ENCODE results near the gene ULBP2.
"Not testable (repeated sequence)": the region's sequence is repeated elsewhere in the genome, so short reads cannot be mapped to it uniquely, and the experiment has no call there.

ULBP2 gene

GRCh38 chr6:149909701-149910470 is 31.9 kb upstream of the ULBP2 start:
- DNase-seq, result no peak

GRCh38 chr6:149910721-149911151 is 31.1 kb upstream of the ULBP2 start:
- DNase-seq, result no peak

- DNase-seq, result not testable (repeated sequence)
These were observed 29.1 kb upstream of the ULBP2 start for GRCh38 chr6:149912680-149913079.

- no peak for DNase-seq
These were observed 28.7 kb upstream of the ULBP2 start for GRCh38 chr6:149913085-149913484.

GRCh38 chr6:149913540-149914240 is 28.1 kb upstream of the ULBP2 start:
- no peak for DNase-seq

DNA sequence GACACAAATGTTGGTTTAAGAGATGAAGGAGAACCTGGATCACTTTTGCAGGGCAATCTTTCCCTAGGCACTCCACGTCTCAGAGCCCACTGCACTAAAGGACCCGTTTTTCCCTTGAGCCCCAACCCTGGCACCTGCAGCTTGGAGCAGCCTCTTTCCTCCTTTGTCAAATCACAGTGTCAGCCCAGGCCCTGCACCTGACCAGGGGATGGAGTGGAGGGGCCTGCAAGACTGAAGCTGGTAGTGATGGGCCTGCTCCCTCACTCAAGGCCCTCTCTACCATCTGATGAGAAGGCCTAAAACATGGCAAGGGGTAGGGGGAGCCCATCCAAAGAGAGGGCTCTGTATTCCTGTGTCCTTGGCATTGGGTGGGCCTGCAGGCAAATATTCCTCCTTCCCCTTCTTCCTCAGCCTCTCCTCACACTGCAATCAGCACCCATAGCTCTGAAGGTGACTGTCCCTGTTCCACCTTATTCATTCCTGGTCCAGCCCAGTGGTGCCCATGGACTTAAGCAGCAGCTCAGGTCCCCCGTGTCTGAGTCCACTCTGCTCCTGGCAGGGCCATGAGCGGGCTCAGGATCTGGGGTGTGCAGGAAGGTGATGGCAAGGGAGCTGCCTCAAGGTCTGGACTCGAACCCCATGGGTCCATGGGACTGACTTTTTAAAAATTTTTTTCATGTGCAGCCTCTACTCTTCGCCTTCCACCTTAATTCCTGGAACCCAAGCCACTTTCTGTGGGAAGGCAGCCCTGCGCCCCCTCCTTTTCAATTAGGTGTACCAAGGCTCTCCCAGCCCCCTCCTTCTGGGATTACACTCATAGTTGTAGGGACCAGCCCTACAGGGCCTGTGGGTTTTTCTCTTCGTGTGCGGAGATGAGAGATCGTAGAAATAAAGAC is 25.6 kb upstream of the ULBP2 start:
- no peak for DNase-seq

- DNase-seq, result no peak
These were observed 24.1 kb upstream of the ULBP2 start for GRCh38 chr6:149917679-149918078.

DNA sequence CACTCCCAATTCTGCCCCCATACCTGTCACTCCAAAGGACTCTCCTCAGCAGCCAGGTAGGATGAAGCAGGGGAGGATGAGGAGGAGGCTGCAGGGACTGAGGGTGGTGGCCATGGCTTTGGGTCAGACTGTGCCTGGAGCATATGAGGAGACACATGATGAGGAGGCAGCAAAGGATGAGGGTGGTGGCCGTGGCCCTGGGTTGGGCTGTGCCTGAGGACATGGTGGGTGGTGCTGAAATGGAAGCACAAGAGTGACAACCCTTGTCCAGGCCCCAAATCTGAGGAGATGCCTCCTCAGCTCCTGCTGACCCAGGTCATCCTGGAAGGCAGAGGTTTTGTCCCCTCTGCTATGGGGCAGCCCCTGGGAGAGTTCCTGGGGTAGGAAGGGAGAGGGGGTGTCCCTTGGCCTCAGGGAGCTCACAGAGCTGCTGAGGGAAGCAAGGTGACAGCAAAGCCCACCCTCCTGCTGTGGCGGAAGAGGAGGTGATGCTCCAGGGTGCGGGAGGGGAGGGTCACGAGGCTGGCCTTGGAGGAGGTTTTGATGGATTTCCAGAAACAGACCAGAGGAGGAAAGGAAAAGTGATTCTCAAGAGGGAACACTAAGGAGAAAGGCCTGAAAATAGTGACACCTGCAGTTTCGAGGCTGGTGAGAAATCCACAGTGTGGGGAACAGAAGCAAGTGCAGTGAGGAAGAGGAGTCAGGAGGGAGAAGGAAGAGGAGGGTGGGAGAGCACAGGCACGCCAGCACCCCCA is 23.5 kb upstream of the ULBP2 start:
- no peak for DNase-seq

- not testable (repeated sequence) for DNase-seq
These were observed 22.5 kb upstream of the ULBP2 start for GRCh38 chr6:149919126-149919833.

GRCh38 chr6:149919834-149920225 is 22.0 kb upstream of the ULBP2 start:
- DNase-seq, result no peak

GRCh38 chr6:149921361-149921760 is 20.5 kb upstream of the ULBP2 start:
- no peak for DNase-seq

DNA sequence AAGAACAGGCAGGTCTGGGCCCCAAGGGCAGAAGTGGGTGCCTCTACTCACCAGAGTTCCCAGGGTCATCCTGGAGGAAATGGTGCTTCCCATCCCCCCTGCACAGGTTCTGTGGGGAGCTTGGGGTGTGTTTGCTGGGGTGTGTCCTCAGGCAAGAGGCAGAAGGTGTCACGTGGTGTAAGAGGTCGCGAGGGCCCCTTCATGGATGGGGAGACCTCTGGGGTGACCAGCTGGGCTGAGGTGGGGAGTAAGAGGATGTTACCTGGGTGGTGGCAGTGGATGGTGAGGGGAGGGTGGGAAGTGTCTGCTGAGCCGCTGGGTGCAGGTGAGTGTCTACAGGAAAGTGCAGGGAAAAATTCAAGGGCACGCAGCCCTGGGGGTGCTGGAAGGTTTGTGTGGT is 19.7 kb upstream of the ULBP2 start:
- DNase-seq, result not testable (repeated sequence)

DNA sequence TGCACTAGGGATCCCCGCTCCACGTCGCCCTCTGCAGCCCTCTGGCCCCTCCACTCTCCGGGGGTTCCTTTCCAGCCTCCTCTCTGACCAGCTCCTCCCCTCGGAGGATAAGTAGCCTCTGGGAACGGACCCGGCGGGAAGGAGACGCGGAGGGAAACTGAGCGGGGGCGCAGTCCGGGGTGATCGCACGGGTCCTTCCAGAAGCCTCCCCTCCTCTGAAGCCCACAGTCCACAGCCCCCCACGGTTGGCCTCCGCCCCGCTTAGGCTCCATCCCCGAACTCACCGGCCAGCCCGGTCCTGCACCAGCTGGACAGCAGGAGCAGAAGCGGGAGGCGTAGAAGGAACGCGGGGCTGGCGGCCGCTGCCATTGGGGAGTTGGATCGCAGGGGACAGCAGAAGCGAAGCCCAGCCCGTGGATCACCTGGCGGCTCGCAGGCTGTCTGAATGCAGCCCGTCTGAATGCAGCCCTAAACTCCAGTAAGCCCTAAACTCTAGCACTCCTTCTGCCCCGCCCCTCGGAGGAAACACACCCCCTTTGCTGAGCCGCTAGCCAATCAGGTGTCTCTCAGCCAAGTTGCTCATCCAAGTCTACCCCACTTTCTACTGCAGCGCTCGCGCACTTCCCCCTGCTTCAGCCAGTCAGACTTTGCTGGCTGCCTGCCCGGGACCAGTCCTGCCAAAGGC is 19.0 kb upstream of the ULBP2 start, which contains the start of gene RAET1G:
TSS of gene RAET1G (minus strand) at position 480 of the 685 bp plus-strand sequence. CDS start at position 369, 111 bp downstream.
- peak; percentile 53 for DNase-seq

DNA sequence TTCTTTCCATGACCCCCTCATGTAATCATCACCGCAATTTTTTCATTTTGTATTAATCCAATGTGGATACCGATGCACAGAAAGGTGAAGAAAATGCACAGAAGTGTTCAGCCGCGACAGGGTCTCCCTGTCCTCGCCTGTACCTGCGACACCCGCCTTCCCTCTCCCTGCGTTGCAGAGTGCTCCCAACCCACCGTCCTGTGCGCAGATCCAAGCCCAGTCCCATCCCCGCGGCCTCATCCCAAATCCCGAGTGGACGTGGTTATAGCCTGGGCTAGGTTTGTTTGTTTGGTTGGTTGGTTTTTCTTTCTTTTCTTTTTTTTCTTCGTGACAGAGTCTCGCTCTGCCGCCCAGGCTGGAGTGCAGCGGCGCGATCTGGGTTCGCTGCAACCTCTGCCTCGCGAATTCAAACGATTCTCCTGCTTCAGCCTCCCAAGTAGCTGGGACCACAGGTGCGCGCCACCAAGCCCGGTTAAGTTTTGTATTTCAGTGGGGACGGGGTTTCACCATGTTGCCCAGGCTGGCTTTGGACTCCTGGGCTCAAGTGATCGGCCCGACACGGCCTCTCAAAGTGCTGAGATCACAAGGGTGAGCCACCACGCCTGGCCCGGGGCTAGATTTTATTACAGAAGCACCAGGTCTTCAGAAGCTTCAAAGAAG is 18.4 kb upstream of the ULBP2 start:
- no peak for DNase-seq

GRCh38 chr6:149924206-149924932 is 17.4 kb upstream of the ULBP2 start:
- no peak for DNase-seq

GRCh38 chr6:149924933-149925252 is 16.9 kb upstream of the ULBP2 start:
- DNase-seq, result no peak

- no peak for DNase-seq
These were observed 16.4 kb upstream of the ULBP2 start for GRCh38 chr6:149925253-149925973.

GRCh38 chr6:149925974-149926777 is 15.6 kb upstream of the ULBP2 start:
- peak; percentile 76 for DNase-seq
